Stimulated activated CD4-positive, alpha-beta T cell treated with anti-CD3 and anti-CD28 coated beads, Interleukin-1b, Interleukin-23, amount 100 ng/mL, for 4 hours (primary cell): ENCODE results near the gene PLXNA4.

Experiments
- DNase-seq, 2 donors: peaks; one replicate each; pipeline ENCODE4 v3.0.0-alpha.2; 2020; ENCODE audit warnings: low read depth in 2 of 2

PLXNA4 gene

DNA sequence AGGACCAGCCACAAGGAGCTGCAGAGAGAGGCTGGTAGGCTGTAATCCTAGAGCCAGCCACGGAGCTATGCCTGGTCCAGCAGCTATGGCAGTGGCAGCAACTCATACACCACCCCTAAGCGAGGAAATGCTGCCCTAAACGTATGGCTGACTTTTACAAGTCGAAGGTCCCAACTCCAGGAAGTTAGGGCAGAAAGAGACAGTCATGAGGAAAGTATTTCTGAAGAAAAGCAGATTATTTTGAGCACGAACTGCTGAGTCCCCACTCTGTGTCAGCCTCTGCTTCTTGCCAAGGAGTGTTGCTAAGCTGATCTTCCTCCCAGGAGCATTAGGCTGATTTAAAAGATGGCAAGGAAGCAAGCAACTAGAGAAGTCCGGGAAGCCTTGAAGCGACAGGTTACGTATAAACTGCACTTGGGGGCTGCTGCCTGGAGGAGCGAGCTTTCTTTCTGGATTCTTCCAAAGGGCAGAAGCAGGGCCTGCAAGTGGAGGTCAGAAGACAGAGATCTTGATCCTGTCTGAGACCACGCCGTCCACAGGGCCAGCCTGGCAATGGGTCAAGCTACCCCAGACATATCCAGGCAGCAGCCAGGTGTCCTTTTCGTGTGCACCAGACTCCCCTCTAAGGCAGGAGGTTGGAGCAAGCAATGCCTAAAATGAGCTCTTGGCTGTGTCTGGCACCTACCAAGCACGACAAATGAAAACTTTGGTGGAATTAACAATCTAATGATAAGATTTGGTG is 39.4 kb downstream of the PLXNA4 start:
- no peak for DNase-seq

DNA sequence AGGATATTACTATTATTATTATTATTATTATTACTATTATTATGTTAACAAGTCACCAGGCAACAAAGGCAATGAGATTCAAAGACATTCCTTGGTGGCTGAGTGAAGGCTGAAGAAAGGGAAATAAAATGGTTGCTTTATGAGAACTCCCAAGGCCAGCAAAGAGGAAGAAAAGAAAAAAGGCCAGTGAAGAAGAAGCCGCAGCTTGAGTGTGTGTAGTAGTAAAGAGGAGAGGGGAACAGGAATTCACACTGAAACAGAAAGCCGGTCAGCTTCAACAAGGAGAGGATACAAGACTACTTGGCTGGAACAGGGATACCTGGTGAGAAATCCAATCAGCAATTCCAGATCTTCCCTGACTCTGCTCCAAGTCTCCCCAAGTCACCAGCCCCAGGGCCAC is 42.4 kb downstream of the PLXNA4 start:
- DNase-seq = no peak

DNA sequence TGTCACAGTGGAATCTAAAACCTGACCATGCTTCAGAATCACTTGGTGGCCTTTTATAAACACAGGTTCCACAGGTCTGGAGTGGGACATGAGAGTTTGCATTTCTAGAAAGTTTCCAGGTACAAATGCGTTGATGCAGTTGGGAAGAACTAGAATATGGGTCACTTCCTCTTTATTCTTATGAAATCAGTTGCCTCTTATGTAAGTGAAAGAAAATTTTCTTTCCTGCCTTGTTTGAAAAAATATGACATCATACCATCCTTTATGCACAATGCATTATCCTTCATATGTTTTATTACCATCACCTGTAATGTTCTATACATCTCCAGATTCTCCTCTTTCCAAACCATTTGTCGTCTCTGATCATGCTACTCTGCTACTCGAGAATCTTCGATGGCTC is 44.0 kb downstream of the PLXNA4 start:
- no peak for DNase-seq

GRCh38 chr7:132531562-132531961 is 44.7 kb downstream of the PLXNA4 start:
- DNase-seq = no peak

- DNase-seq = no peak
Measured at GRCh38 chr7:132528695-132529094, 47.6 kb downstream of the PLXNA4 start.

- no peak for DNase-seq
Measured at GRCh38 chr7:132527467-132528410, 48.5 kb downstream of the PLXNA4 start.

GRCh38 chr7:132526111-132526740 is 50.0 kb downstream of the PLXNA4 start:
- no peak for DNase-seq

GRCh38 chr7:132521423-132521822 is 54.8 kb downstream of the PLXNA4 start:
- DNase-seq = no peak

DNA sequence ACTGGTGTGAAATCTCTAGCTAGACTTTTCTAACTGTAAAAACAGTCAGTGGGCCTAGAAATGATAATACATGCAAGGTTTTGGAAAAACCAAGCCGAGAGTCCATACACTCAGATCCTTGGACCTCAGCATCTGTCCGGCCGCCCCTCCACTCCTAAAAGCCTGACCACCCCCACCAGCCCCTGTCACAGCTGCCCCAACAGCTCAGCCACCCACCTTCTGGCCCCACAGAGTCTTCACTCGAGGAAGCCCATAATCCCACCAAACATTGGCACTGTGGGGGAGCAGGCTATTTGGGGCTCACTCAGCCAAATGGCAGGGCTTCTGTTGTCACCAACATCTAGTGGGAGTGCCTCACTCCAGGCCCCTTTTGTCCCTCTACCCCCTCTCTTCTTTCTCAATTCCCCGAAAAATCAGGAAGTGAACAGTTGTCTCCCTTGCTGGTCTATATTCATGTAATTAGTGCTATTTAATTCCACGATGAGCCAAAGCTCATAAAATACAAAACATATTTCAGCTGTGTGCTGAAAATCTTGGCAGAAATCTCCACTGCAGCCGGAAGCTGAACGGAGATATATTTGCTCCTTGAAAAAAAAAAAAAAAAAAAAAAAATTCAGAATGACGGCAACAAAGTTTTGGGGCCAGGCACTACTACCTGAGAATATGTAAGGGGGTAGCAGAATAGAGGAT is 55.5 kb downstream of the PLXNA4 start:
- DNase-seq = no peak

DNA sequence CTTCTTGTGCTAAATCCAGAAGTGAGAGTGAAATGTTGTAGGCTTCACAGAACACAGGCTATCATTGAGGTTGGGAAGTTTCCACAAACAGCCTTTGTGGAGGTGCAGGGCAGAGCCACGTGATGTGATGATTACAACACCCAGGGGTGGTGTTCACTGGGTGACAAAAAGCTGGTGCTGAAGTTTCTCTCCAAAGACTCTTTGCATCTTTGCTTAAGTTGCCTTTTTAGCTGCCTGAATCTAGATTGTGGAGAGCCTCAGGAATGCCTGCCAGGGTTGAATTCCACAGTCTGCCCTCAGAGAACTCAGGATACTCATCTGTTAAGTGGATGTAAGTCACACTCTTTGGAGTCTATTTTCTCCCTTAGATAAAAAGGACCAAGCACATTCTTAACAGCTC is 56.3 kb downstream of the PLXNA4 start:
- no peak for DNase-seq

- DNase-seq = no peak
Measured at GRCh38 chr7:132518839-132519173, 57.5 kb downstream of the PLXNA4 start.

DNA sequence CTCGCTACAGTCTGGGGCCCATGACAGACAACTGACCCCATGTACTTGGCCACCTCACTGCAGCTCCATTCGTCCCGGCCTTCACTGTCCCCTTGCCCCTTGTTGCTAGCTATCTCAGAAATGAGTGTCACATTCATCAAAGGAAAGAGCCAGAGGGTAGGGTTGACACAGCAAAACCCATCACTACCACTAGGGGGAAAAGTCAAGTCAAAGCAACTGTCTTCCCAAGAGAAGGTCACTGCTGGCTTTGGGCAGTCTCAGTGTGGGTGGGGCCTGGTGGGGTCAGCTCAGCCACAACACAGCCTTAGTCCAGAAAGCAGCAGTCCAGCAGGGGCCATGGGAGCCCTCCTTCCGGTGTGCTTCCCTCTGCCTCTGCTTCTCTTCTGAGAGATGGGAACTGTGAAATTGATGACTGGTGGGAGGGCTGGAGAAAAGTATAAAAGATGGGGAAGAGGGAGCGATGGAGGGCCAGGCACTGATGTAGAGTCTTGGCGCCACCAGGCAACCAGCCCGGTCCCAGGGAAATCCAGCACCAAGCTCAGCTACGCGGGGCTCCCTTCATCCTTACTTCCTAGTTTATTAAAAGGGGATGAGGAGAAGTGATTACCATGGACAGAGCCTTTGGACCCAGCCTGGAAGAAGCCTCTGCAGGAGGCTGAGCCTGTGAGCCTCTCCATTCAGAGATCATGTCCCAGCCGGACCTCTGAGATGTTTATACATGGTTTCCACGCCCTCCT is 58.0 kb downstream of the PLXNA4 start:
- DNase-seq = no peak

- DNase-seq = no peak
Measured at GRCh38 chr7:132516042-132516840, 60.0 kb downstream of the PLXNA4 start.

GRCh38 chr7:132515181-132515580 is 61.1 kb downstream of the PLXNA4 start:
- DNase-seq = no peak

DNA sequence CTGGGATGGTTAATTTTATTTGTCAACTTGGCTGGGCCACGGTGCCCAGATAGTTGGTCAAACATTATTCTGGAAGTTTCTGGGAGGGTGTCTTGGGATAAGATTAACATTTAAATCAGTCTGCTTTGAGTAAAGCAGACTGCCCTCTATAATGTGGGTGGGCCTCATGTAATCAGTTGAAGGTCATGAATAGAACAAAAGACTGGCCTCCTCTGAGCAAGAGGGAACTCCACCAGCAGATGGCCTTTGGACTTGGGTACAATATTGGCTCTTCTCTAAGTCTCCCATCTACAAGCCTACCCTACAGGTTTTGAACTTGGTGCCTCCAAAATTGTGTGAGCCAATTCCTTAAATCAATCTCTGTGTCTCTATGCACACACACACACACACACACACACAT is 61.8 kb downstream of the PLXNA4 start:
- no peak for DNase-seq

GRCh38 chr7:132511921-132512320 is 64.3 kb downstream of the PLXNA4 start:
- no peak for DNase-seq

- no peak for DNase-seq
Measured at GRCh38 chr7:132511387-132511786, 64.9 kb downstream of the PLXNA4 start.

DNA sequence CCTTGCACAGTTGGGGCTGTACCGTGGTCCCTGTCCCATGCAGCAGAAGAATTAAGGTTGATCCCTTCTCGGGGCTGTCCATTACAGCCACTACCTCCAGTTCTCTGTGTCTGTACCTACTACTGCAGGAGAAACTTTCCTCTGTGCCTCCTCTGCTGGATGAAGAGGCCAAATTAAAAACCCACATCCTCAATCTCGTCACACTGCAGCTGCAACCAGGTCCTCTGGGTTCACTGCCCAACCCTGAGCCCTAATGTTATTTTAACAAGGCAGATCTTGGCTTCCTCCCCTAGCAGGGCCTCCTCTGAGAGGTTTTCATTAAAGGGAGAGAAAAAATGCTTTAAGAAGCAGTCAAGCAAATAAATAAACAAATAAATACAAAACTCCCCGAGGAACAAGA is 66.6 kb downstream of the PLXNA4 start:
- DNase-seq = no peak

DNA sequence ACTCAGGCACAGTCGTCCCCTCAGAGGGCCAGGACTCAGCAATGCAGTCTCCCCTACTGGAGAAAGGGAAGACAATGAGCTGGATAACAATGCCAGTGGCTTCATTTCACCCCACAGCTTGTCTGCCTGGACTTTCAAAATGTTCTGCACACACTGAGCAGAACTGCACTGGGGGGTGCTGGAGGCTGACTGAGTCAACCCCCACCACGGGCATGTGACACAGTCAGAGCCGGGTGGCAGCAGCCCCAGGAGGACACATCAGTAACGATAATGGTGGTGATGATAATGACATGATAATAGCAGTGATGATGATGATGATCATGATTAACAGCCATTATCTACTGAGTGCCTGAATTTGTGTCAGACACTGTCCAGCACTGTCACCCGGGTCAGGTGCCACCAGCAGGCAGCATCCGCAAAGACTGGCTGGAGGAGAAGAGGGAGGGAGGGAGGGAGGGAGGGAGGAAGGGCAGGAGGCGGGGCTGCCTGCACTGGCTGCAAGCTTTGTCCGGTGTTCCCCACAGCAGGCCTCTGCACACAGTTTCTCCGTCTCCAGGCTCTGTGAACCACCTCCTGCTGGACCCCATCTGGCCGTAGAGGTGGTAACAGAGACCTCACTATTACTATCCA is 67.4 kb downstream of the PLXNA4 start:
- no peak for DNase-seq

DNA sequence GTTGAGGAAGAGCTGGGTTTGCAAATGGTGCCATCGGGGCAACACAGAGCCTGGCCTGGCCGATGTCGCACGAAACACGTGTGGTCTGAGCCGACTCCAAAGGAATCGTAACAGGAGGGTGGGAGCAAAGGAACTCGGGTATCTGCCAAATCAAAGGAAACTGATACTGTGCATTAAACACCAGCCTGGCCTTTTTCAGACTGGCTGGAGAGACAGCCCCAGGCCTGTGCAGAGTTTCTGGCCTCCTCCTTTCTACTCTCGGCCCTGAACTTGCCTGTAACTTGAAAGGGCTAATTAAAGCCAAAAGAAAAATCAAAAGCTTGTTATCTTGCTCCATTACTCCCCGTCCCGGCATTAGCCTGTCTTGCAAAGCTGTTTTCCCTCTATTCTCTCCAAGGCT is 71.4 kb downstream of the PLXNA4 start:
- DNase-seq = no peak
